ENCODE measurements around the gene PRDM1. TPM values are rescaled to one million over a fixed set of nuclear protein-coding genes. Genes with fewer than 3 reads are reported as not detected.

PRDM1 gene
- total RNA-seq, 4 donors from 2014 or later, result 1.0 to 20.7 (median 7.0) TPM

GRCh38 chr6:106069478-106069877 is 16.7 kb upstream of the PRDM1 start:
- no peaks in the 10 kb centered on the region for H3K9me3 ChIP-seq
- H3K4me3 ChIP-seq, result no peak overlapping the region
- no peak for TF ChIP-seq POLR2A (IDR thresholded peaks at IDR 0.05)
- no peak for TF ChIP-seq CTCF (IDR thresholded peaks at IDR 0.05)
- no peaks in the 10 kb centered on the region for H3K36me3 ChIP-seq
- H3K27me3 ChIP-seq, result no peaks in the 10 kb centered on the region
- no peak for DNase-seq
- no peaks in the 10 kb centered on the region for H3K4me1 ChIP-seq
- intact Hi-C loops (cut with DNase I; ENCODE audit: low total_unique reads), result no loop called here
- no peak overlapping the region for H3K27ac ChIP-seq

- no peak overlapping the region for H3K27ac ChIP-seq
- H3K4me3 ChIP-seq, result no peak overlapping the region
- H3K4me1 ChIP-seq, result no peaks in the 10 kb centered on the region
- intact Hi-C loops (cut with DNase I; ENCODE audit: low total_unique reads), result no loop called here
- no peak for DNase-seq
- H3K36me3 ChIP-seq, result no peaks in the 10 kb centered on the region
- H3K27me3 ChIP-seq, result no peaks in the 10 kb centered on the region
- no peaks in the 10 kb centered on the region for H3K9me3 ChIP-seq
- no peak for TF ChIP-seq POLR2A (IDR thresholded peaks at IDR 0.05)
- no peak for TF ChIP-seq CTCF (IDR thresholded peaks at IDR 0.05)
These were observed 15.5 kb upstream of the PRDM1 start for GRCh38 chr6:106070636-106071035.

GRCh38 chr6:106072501-106073090 is 13.5 kb upstream of the PRDM1 start:
- Histone ChIP-seq H3K27me3 (no peaks in the 10 kb centered on the region), H3K9me3 (no peaks in the 10 kb centered on the region), H3K36me3 (no peaks in the 10 kb centered on the region), H3K4me3 (no peak overlapping the region), H3K4me1 (no peaks in the 10 kb centered on the region), H3K27ac (no peak overlapping the region)
- intact Hi-C loops (cut with DNase I; ENCODE audit: low total_unique reads), result no loop called here
- no peak for DNase-seq
- no peak for TF ChIP-seq POLR2A (IDR thresholded peaks at IDR 0.05)
- TF ChIP-seq CTCF (IDR thresholded peaks at IDR 0.05), result no peak

GRCh38 chr6:106074146-106074545 is 12.0 kb upstream of the PRDM1 start:
- Histone ChIP-seq H3K4me3 (no peak overlapping the region), H3K9me3 (no peaks in the 10 kb centered on the region), H3K27me3 (no peaks in the 10 kb centered on the region), H3K36me3 (no peaks in the 10 kb centered on the region), H3K4me1 (no peaks in the 10 kb centered on the region), H3K27ac (no peak overlapping the region)
- TF ChIP-seq CTCF (IDR thresholded peaks at IDR 0.05) (no peak), POLR2A (IDR thresholded peaks at IDR 0.05) (no peak)
- intact Hi-C loops (cut with DNase I; ENCODE audit: low total_unique reads), result no loop called here
- no peak for DNase-seq

GRCh38 chr6:106076139-106076538 is 10.0 kb upstream of the PRDM1 start:
- no peak overlapping the region for H3K4me3 ChIP-seq
- no peaks in the 10 kb centered on the region for H3K36me3 ChIP-seq
- DNase-seq, result no peak
- TF ChIP-seq CTCF (IDR thresholded peaks at IDR 0.05) (no peak), POLR2A (IDR thresholded peaks at IDR 0.05) (no peak)
- H3K27me3 ChIP-seq, result no peaks in the 10 kb centered on the region
- H3K9me3 ChIP-seq, result no peaks in the 10 kb centered on the region
- H3K27ac ChIP-seq, result no peak overlapping the region
- intact Hi-C loops (cut with DNase I; ENCODE audit: low total_unique reads), result no loop called here
- H3K4me1 ChIP-seq, result no peaks in the 10 kb centered on the region

All from uterus (tissue), 4 donors.